HepG2 (cell line): ENCODE measurements around the gene SAXO1. TPM values are rescaled to one million over a fixed set of nuclear protein-coding genes. Genes with fewer than 3 reads are reported as not detected.

Experiments used
- ATAC-seq: fragments of 200-7000 bp; cut with Tn5 transposase; 3 replicates; pipeline ENCODE4 v1.9.1; 2020; ENCODE audit warnings: mild to moderate bottlenecking, moderate library complexity
- BruUV-seq: library from RNA; stranded (reverse); fragments of 400-500 nt; replicated peaks from 2 replicates; lab custom pipeline; 2021; lab: Mats Ljungman, UMichigan
- CTCF ChIA-PET: fragments of 300-600 bp; formaldehyde crosslinking; extraction: SDS; loops from one replicate; lab custom pipeline; 2021; ENCODE audit warnings: low total read pairs, inconsistent platforms, low intra/inter-chr PET ratio; lab: Yijun Ruan, JAX
- POLR2A ChIA-PET: fragments of 350-600 bp; sonication (Branson Sonifier 250); formaldehyde crosslinking; loops from one replicate; lab custom pipeline; 2020; ENCODE audit warnings: antibody characterized with exemption, inconsistent platforms; lab: Yijun Ruan, JAX
- DNase-seq: peaks from one replicate; pipeline ENCODE4 v3.0.0-alpha.2; 2015; ENCODE audit warnings: low spot score
- FAIRE-seq: peaks from 3 replicates; lab custom pipeline; 2011; peaks lifted over from hg19 to GRCh38; lab: Jason Lieb, UNC
- H2AFZ ChIP-seq: one replicate; pipeline ENCODE4 v1.6.1; 2011; ENCODE audit warnings: low read length, inconsistent platforms
- H3K27ac ChIP-seq: fragments of 300-600 bp; 3 replicates; pipeline ENCODE4 v1.8.0; 2011; ENCODE audit warnings: mixed run types, mild to moderate bottlenecking, mixed read lengths, low read length, inconsistent platforms; ENCODE audit not compliant: insufficient read depth; ENCODE audit errors: extremely low read length
- H3K27me3 ChIP-seq, 2 experiments: fragments of 200-600 bp in 1 of 2; 2 replicates in 1 of 2; 3 replicates in 1 of 2; pipeline versions ENCODE4 v1.6.0 to v1.8.0; 2011; ENCODE audit warnings: low read length in 2 of 2, mild to moderate bottlenecking in 2 of 2, moderate library complexity in 2 of 2, inconsistent platforms in 1 of 2; ENCODE audit not compliant: insufficient read depth in 2 of 2, control insufficient read depth in 1 of 2
- H3K36me3 ChIP-seq, 2 experiments: fragments of 200-600 bp in 1 of 2; replicated peaks in 1 of 2; 2 replicates in 1 of 2; 3 replicates in 1 of 2; pipeline versions ENCODE4 v1.5.1 to v1.8.0; 2011; ENCODE audit warnings: low read length in 2 of 2, inconsistent platforms in 1 of 2; ENCODE audit not compliant: insufficient read depth in 2 of 2, control insufficient read depth in 1 of 2
- H3K4me1 ChIP-seq: 2 replicates; pipeline ENCODE4 v1.5.1; 2012; ENCODE audit warnings: low read length, inconsistent platforms; ENCODE audit not compliant: insufficient read depth
- H3K4me2 ChIP-seq: 2 replicates; pipeline ENCODE4 v1.6.0; 2011; ENCODE audit warnings: low read depth, low read length, inconsistent platforms
- H3K4me3 ChIP-seq, 3 experiments: fragments of 200-600 bp in 1 of 3; sonication (generic), shearing (Covaris generic) in 1 of 3; replicated peaks in 1 of 3; 2 replicates each; pipeline ENCODE4 v1.5.1; 2011 to 2016; ENCODE audit warnings: low read length in 3 of 3, inconsistent platforms in 2 of 3, low read depth in 2 of 3, mild to moderate bottlenecking in 2 of 3, control low read depth in 1 of 3, mixed read lengths in 1 of 3; ENCODE audit not compliant: insufficient read depth in 1 of 3
- H3K79me2 ChIP-seq: one replicate; pipeline ENCODE4 v1.6.1; 2011; ENCODE audit warnings: low read length, inconsistent platforms; ENCODE audit not compliant: insufficient read depth
- H3K9ac ChIP-seq: 2 replicates; pipeline ENCODE4 v1.6.0; 2011; ENCODE audit warnings: mild to moderate bottlenecking, low read depth, low read length, inconsistent platforms; ENCODE audit not compliant: insufficient read depth
- H3K9me3 ChIP-seq: 2 replicates; pipeline ENCODE4 v1.5.1; 2012; ENCODE audit warnings: mild to moderate bottlenecking, low read length
- H4K20me1 ChIP-seq: 2 replicates; pipeline ENCODE4 v1.6.0; 2011; ENCODE audit warnings: inconsistent platforms, mild to moderate bottlenecking, low read length, moderate library complexity; ENCODE audit not compliant: insufficient read depth
- CBX5 ChIP-seq: sonication (generic); formaldehyde crosslinking; IDR thresholded peaks from 2 replicates; pipeline ENCODE4 v1.4.0; 2020; ENCODE audit warnings: missing genetic modification reagents, borderline replicate concordance
- HDAC1 ChIP-seq: sonication (generic); formaldehyde crosslinking; IDR thresholded peaks from 2 replicates; pipeline ENCODE4 v1.5.1; 2020; ENCODE audit warnings: mild to moderate bottlenecking, missing genetic modification reagents
- KDM5B ChIP-seq: sonication (generic); formaldehyde crosslinking; IDR thresholded peaks from 2 replicates; pipeline ENCODE4 v1.4.0; 2020; ENCODE audit warnings: missing genetic modification reagents, mild to moderate bottlenecking, borderline replicate concordance
- MED13 ChIP-seq: sonication (generic); formaldehyde crosslinking; IDR thresholded peaks from 2 replicates; pipeline ENCODE4 v1.5.0; 2020; ENCODE audit warnings: missing genetic modification reagents
- MIXL1 ChIP-seq: IDR thresholded peaks from 2 replicates; pipeline ENCODE4 v1.6.1; 2016
- NR2C2 ChIP-seq: sonication (generic); formaldehyde crosslinking; IDR thresholded peaks from 2 replicates; pipeline ENCODE4 v1.4.0; 2020; ENCODE audit warnings: missing genetic modification reagents, mild to moderate bottlenecking, moderate library complexity, borderline replicate concordance
- RBFOX2 ChIP-seq: fragments of 200-400 bp; formaldehyde crosslinking; IDR thresholded peaks from 2 replicates; pipeline ENCODE4 v1.6.1; 2017; ENCODE audit warnings: low read depth, mild to moderate bottlenecking, low read length
- SAFB2 ChIP-seq: sonication (generic); formaldehyde crosslinking; IDR thresholded peaks from 2 replicates; pipeline ENCODE4 v1.5.1; 2020; ENCODE audit warnings: missing genetic modification reagents, low read depth, mild to moderate bottlenecking, borderline replicate concordance
- TSC22D2 ChIP-seq: sonication (generic); formaldehyde crosslinking; IDR thresholded peaks from 2 replicates; pipeline ENCODE4 v1.5.1; 2020; ENCODE audit warnings: missing genetic modification reagents, mild to moderate bottlenecking, borderline replicate concordance
- ZNF331 ChIP-seq: sonication (generic); formaldehyde crosslinking; IDR thresholded peaks from 2 replicates; pipeline ENCODE4 v1.4.0; 2020; ENCODE audit warnings: missing genetic modification reagents
- WGBS: methylation state at CpG from one replicate; pipeline ENCODE4 v1.1.6; 2017; ENCODE audit warnings: low lambda C conversion rate; 5-methylcytosine and 5-hydroxymethylcytosine counted together
- in situ Hi-C: cut with HindIII; loops from 2 replicates; pipeline ENCODE4 v1.10.0; 2017; ENCODE audit warnings: low pct_unique_long_range_greater_than_20kb; ENCODE audit not compliant: extremely low pct_ligation_motif_present
- intact Hi-C: fragments of 100-400 bp; cut with micrococcal nuclease; formaldehyde crosslinking; loops from one replicate; pipeline ENCODE4 v1.10.0; 2022; ENCODE audit not compliant: unreplicated experiment
- polyA plus RNA-seq, 8 experiments: library from polyadenylated mRNA; depleted of rRNA in 3 of 8; stranded (reverse) in 7 of 8; unstranded in 1 of 8; fragments of >200 nt; fragmentation: Illumina TruSeq in 4 of 8; extraction: Trizol in 4 of 8; gene quantifications; 2 replicates each; pipeline versions ENCODE4 v1.2.1 to v1.2.3, GENCODE V29; 2011 to 2016; ENCODE audit warnings: low read depth in 4 of 8, missing spikeins in 1 of 8, mixed read lengths in 1 of 8; ENCODE audit not compliant: insufficient read depth in 1 of 8
- total RNA-seq, 5 experiments: library from RNA; depleted of rRNA; stranded (reverse); fragments of >200 nt; fragmentation: Illumina TruSeq; extraction: Trizol; gene quantifications; 2 replicates each; pipeline ENCODE4 v1.2.3, GENCODE V29; 2016; ENCODE audit warnings: low read depth in 1 of 5
- TF ChIP-seq, protein P1 (sequence below): sonication (generic); formaldehyde crosslinking; IDR thresholded peaks from 2 replicates; pipeline ENCODE4 v1.5.0; 2020; ENCODE audit warnings: missing genetic modification reagents, mild to moderate bottlenecking, borderline replicate concordance
- TF ChIP-seq, protein P2 (sequence below): fragments of 450-650 bp; IDR thresholded peaks from 2 replicates; pipeline ENCODE4 v1.6.1; 2017; ENCODE audit warnings: mild to moderate bottlenecking
- TF ChIP-seq, protein P3 (sequence below): sonication (generic); formaldehyde crosslinking; IDR thresholded peaks from 2 replicates; pipeline ENCODE4 v1.8.0; 2022; ENCODE audit warnings: mild to moderate bottlenecking, missing genetic modification reagents, moderate library complexity
- TF ChIP-seq, protein P4 (sequence below): sonication (generic); formaldehyde crosslinking; IDR thresholded peaks from 2 replicates; pipeline ENCODE4 v1.4.0; 2020; ENCODE audit warnings: missing genetic modification reagents, mild to moderate bottlenecking, borderline replicate concordance
- TF ChIP-seq, protein P5 (sequence below): IDR thresholded peaks from 2 replicates; pipeline ENCODE4 v1.6.1; 2016; ENCODE audit warnings: missing biosample characterization, missing genetic modification reagents, low read depth

Gene SAXO1
- total and polyA plus RNA-seq, 2 of the 13 experiments (the other 11 are each of a cell fraction or from before 2014, with no cell fraction given): not detected

DNA sequence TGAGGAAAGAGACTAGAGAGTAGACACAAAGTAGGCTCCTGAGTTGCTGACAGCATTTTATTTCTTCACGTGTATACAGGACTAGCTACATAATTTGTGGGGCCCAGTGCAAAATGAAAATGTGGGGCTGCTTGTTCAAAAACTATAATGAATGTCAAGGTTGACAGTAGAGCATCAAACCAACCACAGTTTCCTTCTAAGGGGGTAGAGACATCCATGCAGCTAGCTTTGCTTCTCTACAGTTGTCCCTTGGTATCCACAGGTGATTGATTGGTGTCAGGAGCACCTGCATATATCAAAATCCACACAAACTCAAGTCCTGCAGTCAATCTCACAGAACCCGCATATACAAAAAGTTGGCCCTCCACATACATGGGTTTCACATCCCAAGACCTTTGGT is 129.6 kb downstream of the SAXO1 start:
- no peak for DNase-seq
- no peak overlapping the region for H3K4me3 ChIP-seq
- BruUV-seq: no TSS peak
- intact Hi-C loops (no loop called here), in situ Hi-C loops (no loop called here)
- CTCF ChIA-PET: no interaction called here
- peaks cover 0 to 16% of the 10 kb centered on the region in 2 experiments; a peak in 1 of 5 replicates for H3K27me3 ChIP-seq
- H4K20me1 ChIP-seq: no peaks in the 10 kb centered on the region
- H3K79me2 ChIP-seq: no peaks in the 10 kb centered on the region
- TF ChIP-seq TSC22D2 (CRISPR knock-in tag): no peak
- TF ChIP-seq, protein P1, sequence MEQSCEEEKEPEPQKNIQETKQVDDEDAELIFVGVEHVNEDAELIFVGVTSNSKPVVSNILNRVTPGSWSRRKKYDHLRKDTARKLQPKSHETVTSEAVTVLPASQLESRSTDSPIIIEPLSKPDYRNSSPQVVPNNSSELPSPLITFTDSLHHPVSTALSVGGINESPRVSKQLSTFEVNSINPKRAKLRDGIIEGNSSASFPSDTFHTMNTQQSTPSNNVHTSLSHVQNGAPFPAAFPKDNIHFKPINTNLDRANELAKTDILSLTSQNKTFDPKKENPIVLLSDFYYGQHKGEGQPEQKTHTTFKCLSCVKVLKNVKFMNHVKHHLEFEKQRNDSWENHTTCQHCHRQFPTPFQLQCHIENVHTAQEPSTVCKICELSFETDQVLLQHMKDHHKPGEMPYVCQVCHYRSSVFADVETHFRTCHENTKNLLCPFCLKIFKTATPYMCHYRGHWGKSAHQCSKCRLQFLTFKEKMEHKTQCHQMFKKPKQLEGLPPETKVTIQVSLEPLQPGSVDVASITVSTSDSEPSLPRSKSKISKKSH (CRISPR knock-in tag): no peak
- TF ChIP-seq HDAC1 (CRISPR knock-in tag): no peak
- TF ChIP-seq NR2C2 (CRISPR knock-in tag): no peak
- TF ChIP-seq, protein P2, sequence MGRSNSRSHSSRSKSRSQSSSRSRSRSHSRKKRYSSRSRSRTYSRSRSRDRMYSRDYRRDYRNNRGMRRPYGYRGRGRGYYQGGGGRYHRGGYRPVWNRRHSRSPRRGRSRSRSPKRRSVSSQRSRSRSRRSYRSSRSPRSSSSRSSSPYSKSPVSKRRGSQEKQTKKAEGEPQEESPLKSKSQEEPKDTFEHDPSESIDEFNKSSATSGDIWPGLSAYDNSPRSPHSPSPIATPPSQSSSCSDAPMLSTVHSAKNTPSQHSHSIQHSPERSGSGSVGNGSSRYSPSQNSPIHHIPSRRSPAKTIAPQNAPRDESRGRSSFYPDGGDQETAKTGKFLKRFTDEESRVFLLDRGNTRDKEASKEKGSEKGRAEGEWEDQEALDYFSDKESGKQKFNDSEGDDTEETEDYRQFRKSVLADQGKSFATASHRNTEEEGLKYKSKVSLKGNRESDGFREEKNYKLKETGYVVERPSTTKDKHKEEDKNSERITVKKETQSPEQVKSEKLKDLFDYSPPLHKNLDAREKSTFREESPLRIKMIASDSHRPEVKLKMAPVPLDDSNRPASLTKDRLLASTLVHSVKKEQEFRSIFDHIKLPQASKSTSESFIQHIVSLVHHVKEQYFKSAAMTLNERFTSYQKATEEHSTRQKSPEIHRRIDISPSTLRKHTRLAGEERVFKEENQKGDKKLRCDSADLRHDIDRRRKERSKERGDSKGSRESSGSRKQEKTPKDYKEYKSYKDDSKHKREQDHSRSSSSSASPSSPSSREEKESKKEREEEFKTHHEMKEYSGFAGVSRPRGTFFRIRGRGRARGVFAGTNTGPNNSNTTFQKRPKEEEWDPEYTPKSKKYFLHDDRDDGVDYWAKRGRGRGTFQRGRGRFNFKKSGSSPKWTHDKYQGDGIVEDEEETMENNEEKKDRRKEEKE: no peak
- no peak for TF ChIP-seq MIXL1 (CRISPR knock-in tag)
- TF ChIP-seq KDM5B (CRISPR knock-in tag): no peak
- TF ChIP-seq ZNF331 (CRISPR knock-in tag): no peak
- no peak for TF ChIP-seq RBFOX2
- TF ChIP-seq, protein P3, sequence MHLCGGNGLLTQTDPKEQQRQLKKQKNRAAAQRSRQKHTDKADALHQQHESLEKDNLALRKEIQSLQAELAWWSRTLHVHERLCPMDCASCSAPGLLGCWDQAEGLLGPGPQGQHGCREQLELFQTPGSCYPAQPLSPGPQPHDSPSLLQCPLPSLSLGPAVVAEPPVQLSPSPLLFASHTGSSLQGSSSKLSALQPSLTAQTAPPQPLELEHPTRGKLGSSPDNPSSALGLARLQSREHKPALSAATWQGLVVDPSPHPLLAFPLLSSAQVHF: no peak
- no peak for TF ChIP-seq CBX5
- TF ChIP-seq MED13 (CRISPR knock-in tag): no peak
- TF ChIP-seq SAFB2 (CRISPR knock-in tag): no peak
- TF ChIP-seq, protein P4, sequence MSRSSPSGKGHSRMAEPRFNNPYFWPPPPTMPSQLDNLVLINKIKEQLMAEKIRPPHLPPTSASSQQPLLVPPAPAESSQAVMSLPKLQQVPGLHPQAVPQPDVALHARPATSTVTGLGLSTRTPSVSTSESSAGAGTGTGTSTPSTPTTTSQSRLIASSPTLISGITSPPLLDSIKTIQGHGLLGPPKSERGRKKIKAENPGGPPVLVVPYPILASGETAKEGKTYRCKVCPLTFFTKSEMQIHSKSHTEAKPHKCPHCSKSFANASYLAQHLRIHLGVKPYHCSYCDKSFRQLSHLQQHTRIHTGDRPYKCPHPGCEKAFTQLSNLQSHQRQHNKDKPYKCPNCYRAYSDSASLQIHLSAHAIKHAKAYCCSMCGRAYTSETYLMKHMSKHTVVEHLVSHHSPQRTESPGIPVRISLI (CRISPR knock-in tag): no peak
- TF ChIP-seq, protein P5, sequence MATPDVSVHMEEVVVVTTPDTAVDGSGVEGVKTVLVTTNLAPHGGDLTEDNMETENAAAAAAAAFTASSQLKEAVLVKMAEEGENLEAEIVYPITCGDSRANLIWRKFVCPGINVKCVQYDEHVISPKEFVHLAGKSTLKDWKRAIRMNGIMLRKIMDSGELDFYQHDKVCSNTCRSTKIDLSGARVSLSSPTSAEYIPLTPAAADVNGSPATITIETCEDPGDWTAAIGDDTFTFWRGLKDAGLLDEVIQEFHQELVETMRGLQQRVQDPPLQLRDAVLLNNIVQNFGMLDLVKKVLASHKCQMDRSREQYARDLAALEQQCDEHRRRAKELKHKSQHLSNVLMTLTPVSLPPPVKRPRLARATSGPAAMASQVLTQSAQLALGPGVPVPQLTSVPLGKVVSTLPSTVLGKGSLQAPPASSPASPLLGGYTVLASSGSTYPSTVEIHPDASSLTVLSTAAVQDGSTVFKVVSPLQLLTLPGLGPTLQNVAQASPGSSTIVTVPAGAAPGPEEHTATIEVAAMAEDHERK (CRISPR knock-in tag): no peak
- H3K9ac ChIP-seq: no peak overlapping the region
- no peaks in the 10 kb centered on the region for H3K36me3 ChIP-seq
- no peaks in the 10 kb centered on the region for H3K9me3 ChIP-seq
- no peak for FAIRE-seq
- no peak overlapping the region for H3K4me2 ChIP-seq
- POLR2A ChIA-PET: no interaction called here
- no peak for ATAC-seq
- no peak overlapping the region for H3K27ac ChIP-seq
- WGBS: 43% methylated on average over 2 of the region's 2 CpGs
- H2AFZ ChIP-seq: no peak overlapping the region
- no peaks in the 10 kb centered on the region for H3K4me1 ChIP-seq
